ENCODE data around the gene TPRX2.
A peak's percentile ranks its signal among the peaks of the same experiment; 100 is the strongest.

The TPRX2 gene

GRCh38 chr19:47895165-47895782 is 36.2 kb downstream of the TPRX2 start:
- Histone ChIP-seq H3K79me2 (no peaks in the 10 kb centered on the region), H3K9ac (no peak overlapping the region), H3K27me3 (ENCODE audit: control insufficient read depth, insufficient read depth, low read length) (no peaks in the 10 kb centered on the region), H3K27ac (no peak overlapping the region), H3K36me3 (ENCODE audit: control insufficient read depth, insufficient read depth, low read length) (no peaks in the 10 kb centered on the region), H3K4me2 (ENCODE audit: low read length) (no peak overlapping the region), H3K4me1 (peaks cover 30% of the 10 kb centered on the region), H2AFZ (no peak overlapping the region), H3K9me3 (ENCODE audit: control insufficient read depth, low read length) (no peaks in the 10 kb centered on the region), H3K4me3 (ENCODE audit: low read depth, low read length) (no peak overlapping the region)
- TF ChIP-seq, protein P1, sequence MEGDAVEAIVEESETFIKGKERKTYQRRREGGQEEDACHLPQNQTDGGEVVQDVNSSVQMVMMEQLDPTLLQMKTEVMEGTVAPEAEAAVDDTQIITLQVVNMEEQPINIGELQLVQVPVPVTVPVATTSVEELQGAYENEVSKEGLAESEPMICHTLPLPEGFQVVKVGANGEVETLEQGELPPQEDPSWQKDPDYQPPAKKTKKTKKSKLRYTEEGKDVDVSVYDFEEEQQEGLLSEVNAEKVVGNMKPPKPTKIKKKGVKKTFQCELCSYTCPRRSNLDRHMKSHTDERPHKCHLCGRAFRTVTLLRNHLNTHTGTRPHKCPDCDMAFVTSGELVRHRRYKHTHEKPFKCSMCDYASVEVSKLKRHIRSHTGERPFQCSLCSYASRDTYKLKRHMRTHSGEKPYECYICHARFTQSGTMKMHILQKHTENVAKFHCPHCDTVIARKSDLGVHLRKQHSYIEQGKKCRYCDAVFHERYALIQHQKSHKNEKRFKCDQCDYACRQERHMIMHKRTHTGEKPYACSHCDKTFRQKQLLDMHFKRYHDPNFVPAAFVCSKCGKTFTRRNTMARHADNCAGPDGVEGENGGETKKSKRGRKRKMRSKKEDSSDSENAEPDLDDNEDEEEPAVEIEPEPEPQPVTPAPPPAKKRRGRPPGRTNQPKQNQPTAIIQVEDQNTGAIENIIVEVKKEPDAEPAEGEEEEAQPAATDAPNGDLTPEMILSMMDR (IDR thresholded peaks at IDR 0.05), result no peak

DNA sequence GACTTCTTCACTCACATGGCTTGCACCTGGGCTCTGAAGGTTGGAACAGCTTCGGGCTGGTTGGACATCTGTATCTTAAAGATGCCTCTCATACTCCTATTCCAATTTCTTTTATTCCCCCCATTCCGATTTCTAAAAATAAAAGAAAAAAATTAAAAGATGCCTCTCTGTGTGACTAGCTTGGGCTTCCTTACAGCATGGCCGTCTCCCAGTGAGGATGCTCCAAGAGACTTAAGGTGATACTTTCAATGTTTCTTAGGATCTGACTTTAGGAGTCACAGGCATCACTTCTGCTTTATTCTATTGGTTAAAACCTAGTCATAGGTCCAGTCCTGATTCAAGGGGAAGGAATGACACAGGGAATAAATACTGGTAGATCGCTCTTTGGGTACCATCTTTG is 37.0 kb downstream of the TPRX2 start:
- TF ChIP-seq, protein P1 (IDR thresholded peaks at IDR 0.05), result no peak
- H3K27me3 ChIP-seq (ENCODE audit: control insufficient read depth, insufficient read depth, low read length), result no peaks in the 10 kb centered on the region
- no peaks in the 10 kb centered on the region for H3K79me2 ChIP-seq
- H2AFZ ChIP-seq, result no peak overlapping the region
- no peak overlapping the region for H3K9ac ChIP-seq
- no peak overlapping the region for H3K27ac ChIP-seq
- no peak overlapping the region for H3K4me3 ChIP-seq (ENCODE audit: low read depth, low read length)
- no peak overlapping the region for H3K4me2 ChIP-seq (ENCODE audit: low read length)
- no peaks in the 10 kb centered on the region for H3K36me3 ChIP-seq (ENCODE audit: control insufficient read depth, insufficient read depth, low read length)
- peaks cover 23% of the 10 kb centered on the region for H3K4me1 ChIP-seq
- no peaks in the 10 kb centered on the region for H3K9me3 ChIP-seq (ENCODE audit: control insufficient read depth, low read length)

DNA sequence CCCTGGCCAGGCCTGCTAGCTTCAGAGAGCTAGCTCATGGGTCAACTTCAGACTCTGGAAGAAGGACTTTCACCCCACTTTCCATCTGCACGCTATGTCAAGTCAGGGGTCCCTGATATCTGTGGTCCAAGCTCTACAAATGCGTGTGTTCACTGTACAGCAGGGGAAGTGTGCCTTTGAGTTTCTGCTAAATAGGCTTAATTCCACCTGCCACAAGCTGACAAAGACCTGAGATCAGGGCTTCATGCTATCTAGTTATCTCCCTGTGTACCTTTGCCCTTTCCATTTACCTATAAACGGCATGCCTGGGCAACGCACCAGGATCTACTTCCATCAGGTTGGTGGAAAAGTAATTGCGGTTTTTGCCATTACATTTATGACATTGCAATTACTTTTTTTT is 37.7 kb downstream of the TPRX2 start:
- peaks cover 15% of the 10 kb centered on the region for H3K4me1 ChIP-seq

DNA sequence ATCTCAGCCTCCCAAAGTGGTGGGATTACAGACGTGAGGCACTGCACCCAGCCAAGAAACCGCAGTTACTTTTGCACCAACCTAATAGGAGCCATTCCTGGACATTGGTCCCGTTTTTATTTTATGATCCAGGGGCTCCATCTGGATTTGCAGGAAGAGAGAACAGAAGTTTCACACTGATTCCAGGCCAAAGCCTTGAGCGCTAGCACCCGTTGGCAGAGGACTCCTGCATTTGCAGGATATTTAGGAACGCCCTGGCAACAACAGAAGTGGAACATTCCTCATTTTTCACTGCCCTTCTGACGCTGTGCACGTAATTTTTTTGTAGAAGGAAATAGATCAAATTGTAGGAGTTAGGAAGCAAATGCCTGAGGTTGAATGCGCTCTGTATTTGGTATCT is 38.8 kb downstream of the TPRX2 start:
- peaks cover 7% of the 10 kb centered on the region for H3K4me1 ChIP-seq
- TF ChIP-seq, protein P1 (IDR thresholded peaks at IDR 0.05), result no peak
- no peak overlapping the region for H3K4me2 ChIP-seq (ENCODE audit: low read length)
- no peak overlapping the region for H3K4me3 ChIP-seq (ENCODE audit: low read depth, low read length)
- H3K27me3 ChIP-seq (ENCODE audit: control insufficient read depth, insufficient read depth, low read length), result no peaks in the 10 kb centered on the region
- H3K9ac ChIP-seq, result no peak overlapping the region
- no peaks in the 10 kb centered on the region for H3K9me3 ChIP-seq (ENCODE audit: control insufficient read depth, low read length)
- no peak overlapping the region for H3K27ac ChIP-seq
- no peaks in the 10 kb centered on the region for H3K79me2 ChIP-seq
- no peaks in the 10 kb centered on the region for H3K36me3 ChIP-seq (ENCODE audit: control insufficient read depth, insufficient read depth, low read length)
- H2AFZ ChIP-seq, result no peak overlapping the region

More for the DNA sequence above, 37.7 kb downstream of the TPRX2 start:
- no peak overlapping the region for H3K4me2 ChIP-seq (ENCODE audit: low read length)
- H3K27ac ChIP-seq, result peak overlapping the region; percentile 1
- H3K9me3 ChIP-seq (ENCODE audit: control insufficient read depth, low read length), result no peaks in the 10 kb centered on the region
- H3K79me2 ChIP-seq, result no peaks in the 10 kb centered on the region
- no peak overlapping the region for H3K9ac ChIP-seq
- H3K36me3 ChIP-seq (ENCODE audit: control insufficient read depth, insufficient read depth, low read length), result no peaks in the 10 kb centered on the region
- H2AFZ ChIP-seq, result peak overlapping the region; percentile 39
- TF ChIP-seq, protein P1 (IDR thresholded peaks at IDR 0.05), result no peak
- no peaks in the 10 kb centered on the region for H3K27me3 ChIP-seq (ENCODE audit: control insufficient read depth, insufficient read depth, low read length)
- no peak overlapping the region for H3K4me3 ChIP-seq (ENCODE audit: low read depth, low read length)

DNA sequence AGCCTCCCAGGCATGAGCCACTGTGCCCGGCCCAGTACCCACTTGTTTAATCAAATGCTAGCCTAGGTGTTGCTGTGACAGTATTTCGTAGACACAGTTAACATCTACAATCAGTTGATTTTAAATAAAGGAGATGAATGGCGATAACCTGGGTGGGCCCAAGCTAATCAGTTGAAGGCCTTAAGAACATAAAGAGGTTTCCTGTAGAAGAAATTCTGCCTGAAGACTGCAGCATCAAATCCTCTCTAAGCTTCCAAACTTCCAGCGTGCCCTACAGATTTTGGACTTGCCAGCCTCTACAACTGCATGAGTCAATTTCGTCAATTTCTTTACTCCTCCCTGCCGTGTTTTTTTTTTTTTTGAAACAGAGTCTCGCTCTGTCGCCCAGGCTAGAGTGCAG is 40.3 kb downstream of the TPRX2 start:
- Histone ChIP-seq H3K9me3 (ENCODE audit: control insufficient read depth, low read length) (no peaks in the 10 kb centered on the region), H3K27me3 (ENCODE audit: control insufficient read depth, insufficient read depth, low read length) (no peaks in the 10 kb centered on the region), H3K9ac (no peak overlapping the region), H2AFZ (no peak overlapping the region), H3K4me3 (ENCODE audit: low read depth, low read length) (no peak overlapping the region), H3K4me1 (peaks cover 8% of the 10 kb centered on the region), H3K36me3 (ENCODE audit: control insufficient read depth, insufficient read depth, low read length) (no peaks in the 10 kb centered on the region), H3K79me2 (no peaks in the 10 kb centered on the region), H3K4me2 (ENCODE audit: low read length) (no peak overlapping the region), H3K27ac (no peak overlapping the region)
- TF ChIP-seq, protein P1 (IDR thresholded peaks at IDR 0.05), result no peak
